Right lobe of liver (tissue), 6 donors: ENCODE data around the gene MYH6. TPM values are rescaled to one million over a fixed set of nuclear protein-coding genes. Genes with fewer than 3 reads are reported as not detected.

Source experiments
- ATAC-seq, 4 donors: fragments of 200-7000 bp; cut with Tn5 transposase; one replicate each; pipeline ENCODE4 v1.9.1; 2020; ENCODE audit warnings: mild to moderate bottlenecking in 4 of 4, moderate library complexity in 4 of 4
- DNase-seq, 3 donors: peaks; one replicate each; pipeline ENCODE4 v3.0.0-alpha.2; 2020
- H3K27ac ChIP-seq, 3 donors: fragments of 200-600 bp; one replicate each; pipeline ENCODE4 v1.8.0; 2022
- H3K27me3 ChIP-seq, 2 donors: fragments of 200-600 bp; one replicate each; pipeline ENCODE4 v1.8.0; 2022
- H3K36me3 ChIP-seq, 4 donors: fragments of 200-600 bp; sonication (generic) in 1 of 4; one replicate each; pipeline versions ENCODE4 v1.5.1 to v1.8.0; 2017 to 2022; ENCODE audit warnings: control low read depth in 1 of 4
- H3K4me1 ChIP-seq, 4 donors: fragments of 200-600 bp; sonication (generic) in 1 of 4; one replicate each; pipeline versions ENCODE4 v1.5.1 to v1.8.0; 2017 to 2022; ENCODE audit warnings: control low read depth in 1 of 4
- H3K4me3 ChIP-seq, 3 donors: fragments of 200-600 bp; one replicate each; pipeline ENCODE4 v1.8.0; 2022
- H3K9me3 ChIP-seq, 4 donors: fragments of 200-600 bp; sonication (generic) in 1 of 4; one replicate each; pipeline versions ENCODE4 v1.5.1 to v1.8.0; 2017 to 2022; ENCODE audit warnings: control low read depth in 1 of 4
- POLR2A ChIP-seq: fragments of 450-650 bp; IDR thresholded peaks from one replicate; pipeline ENCODE4 v1.6.1; 2017; ENCODE audit warnings: antibody characterized with exemption, mild to moderate bottlenecking
- WGBS: methylation state at CpG from one replicate; pipeline ENCODE4 v1.1.6; 2018; ENCODE audit warnings: low coverage, low lambda C conversion rate; ENCODE audit not compliant: insufficient coverage; ENCODE audit errors: missing lambda C conversion rate; 5-methylcytosine and 5-hydroxymethylcytosine counted together
- intact Hi-C, 2 donors: fragments of 100-400 bp; cut with DNase I; formaldehyde crosslinking; loops; one replicate each; pipeline versions ENCODE4 v1.11.2 to v1.14.1; 2022
- total RNA-seq, 6 experiments: library from RNA; depleted of rRNA in 2 of 6; stranded (reverse); fragments of >200 nt in 2 of 6; fragmentation: NEBNext Ultra II Directional in 3 of 6; extraction: Animal tissue kit (Norgen Biotek cat#: 25700) in 3 of 6; gene quantifications; one replicate each; pipeline versions ENCODE4 v1.1.0 to v1.2.4, GENCODE V29; 2016 to 2023
- TF ChIP-seq, protein P1 (sequence below), 4 donors: fragments of 200-600 bp in 3 of 4; fragments of 450-650 bp in 1 of 4; IDR thresholded peaks; one replicate each; pipeline versions ENCODE4 v1.5.1 to v1.8.0; 2016 to 2022; ENCODE audit warnings: antibody characterized with exemption in 4 of 4, mild to moderate bottlenecking in 2 of 4
- donor health status: DM: no; HTN: yes; CAD: no.
- donor health status: DM: no; HTN: no; CAD: no.
- donor health status: DM: no; HTN: no; CAD: no.
- donor health status: DM: no; HTN: yes; CAD: no.
- donor health status: DM: no; HTN: yes; CAD: no.

The MYH6 gene
- total RNA-seq, 6 experiments from 2014 or later: 0.07 to 1.00 (median 0.13) TPM; not detected in 1

DNA sequence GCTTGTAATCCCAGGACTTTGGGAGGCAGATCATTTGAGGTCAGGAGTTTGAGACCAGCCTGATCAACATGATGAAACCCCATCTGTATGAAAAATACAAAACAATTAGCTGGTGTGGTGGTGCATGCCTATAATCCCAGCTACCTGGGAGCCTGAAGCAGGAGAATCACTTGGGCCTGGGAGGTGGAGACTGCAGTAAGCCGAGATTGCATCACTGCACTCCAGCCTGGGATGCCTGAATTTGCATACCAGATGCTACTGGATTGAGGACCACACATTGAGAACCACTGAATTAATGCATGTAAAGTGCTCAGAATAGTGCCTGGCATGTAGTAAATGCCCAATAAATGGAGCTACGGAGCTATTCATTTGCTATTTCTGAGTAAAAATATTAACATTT is 42.3 kb upstream of the MYH6 start:
- Histone ChIP-seq H3K27me3 (peaks cover 0 to 5% of the 10 kb centered on the region in 2 donors), H3K27ac (no peak overlapping the region), H3K9me3 (no peaks in the 10 kb centered on the region), H3K36me3 (no peaks in the 10 kb centered on the region), H3K4me3 (no peak overlapping the region), H3K4me1 (no peaks in the 10 kb centered on the region)
- intact Hi-C loops: no loop called here
- TF ChIP-seq, protein P1, sequence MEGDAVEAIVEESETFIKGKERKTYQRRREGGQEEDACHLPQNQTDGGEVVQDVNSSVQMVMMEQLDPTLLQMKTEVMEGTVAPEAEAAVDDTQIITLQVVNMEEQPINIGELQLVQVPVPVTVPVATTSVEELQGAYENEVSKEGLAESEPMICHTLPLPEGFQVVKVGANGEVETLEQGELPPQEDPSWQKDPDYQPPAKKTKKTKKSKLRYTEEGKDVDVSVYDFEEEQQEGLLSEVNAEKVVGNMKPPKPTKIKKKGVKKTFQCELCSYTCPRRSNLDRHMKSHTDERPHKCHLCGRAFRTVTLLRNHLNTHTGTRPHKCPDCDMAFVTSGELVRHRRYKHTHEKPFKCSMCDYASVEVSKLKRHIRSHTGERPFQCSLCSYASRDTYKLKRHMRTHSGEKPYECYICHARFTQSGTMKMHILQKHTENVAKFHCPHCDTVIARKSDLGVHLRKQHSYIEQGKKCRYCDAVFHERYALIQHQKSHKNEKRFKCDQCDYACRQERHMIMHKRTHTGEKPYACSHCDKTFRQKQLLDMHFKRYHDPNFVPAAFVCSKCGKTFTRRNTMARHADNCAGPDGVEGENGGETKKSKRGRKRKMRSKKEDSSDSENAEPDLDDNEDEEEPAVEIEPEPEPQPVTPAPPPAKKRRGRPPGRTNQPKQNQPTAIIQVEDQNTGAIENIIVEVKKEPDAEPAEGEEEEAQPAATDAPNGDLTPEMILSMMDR (IDR thresholded peaks at IDR 0.05): no peak
- TF ChIP-seq POLR2A: no peak
- WGBS: 50% methylated on average over 2 of the region's 2 CpGs
- no peak for ATAC-seq
- DNase-seq: no peak

DNA sequence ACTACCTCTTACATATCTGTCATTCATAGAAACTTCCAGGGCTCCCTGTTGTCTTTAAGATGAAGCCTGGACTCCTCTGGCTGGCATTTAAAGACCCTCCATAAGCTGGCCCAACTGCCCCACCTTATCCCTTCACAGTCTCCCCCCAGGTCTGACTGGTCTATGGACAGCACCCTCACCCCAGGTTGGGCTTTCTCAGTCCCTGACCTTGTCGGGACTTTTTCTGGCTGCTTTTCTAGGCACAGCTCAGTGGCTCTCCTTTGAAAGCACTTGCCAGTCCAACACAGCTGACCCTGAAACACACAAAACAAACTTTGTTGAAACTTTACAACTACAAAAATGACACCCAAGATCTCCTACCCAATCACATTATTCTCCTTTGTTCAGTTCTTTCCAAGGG is 41.2 kb upstream of the MYH6 start:
- Histone ChIP-seq H3K36me3 (no peaks in the 10 kb centered on the region), H3K27ac (no peak overlapping the region), H3K4me1 (no peaks in the 10 kb centered on the region), H3K9me3 (no peaks in the 10 kb centered on the region), H3K27me3 (peaks cover 0 to 5% of the 10 kb centered on the region in 2 donors), H3K4me3 (no peak overlapping the region)
- intact Hi-C loops: no loop called here
- WGBS: 67% methylated on average over 1 of the region's 1 CpG
- TF ChIP-seq, protein P1 (IDR thresholded peaks at IDR 0.05): no peak
- no peak for TF ChIP-seq POLR2A
- ATAC-seq (no peak), DNase-seq (no peak)

DNA sequence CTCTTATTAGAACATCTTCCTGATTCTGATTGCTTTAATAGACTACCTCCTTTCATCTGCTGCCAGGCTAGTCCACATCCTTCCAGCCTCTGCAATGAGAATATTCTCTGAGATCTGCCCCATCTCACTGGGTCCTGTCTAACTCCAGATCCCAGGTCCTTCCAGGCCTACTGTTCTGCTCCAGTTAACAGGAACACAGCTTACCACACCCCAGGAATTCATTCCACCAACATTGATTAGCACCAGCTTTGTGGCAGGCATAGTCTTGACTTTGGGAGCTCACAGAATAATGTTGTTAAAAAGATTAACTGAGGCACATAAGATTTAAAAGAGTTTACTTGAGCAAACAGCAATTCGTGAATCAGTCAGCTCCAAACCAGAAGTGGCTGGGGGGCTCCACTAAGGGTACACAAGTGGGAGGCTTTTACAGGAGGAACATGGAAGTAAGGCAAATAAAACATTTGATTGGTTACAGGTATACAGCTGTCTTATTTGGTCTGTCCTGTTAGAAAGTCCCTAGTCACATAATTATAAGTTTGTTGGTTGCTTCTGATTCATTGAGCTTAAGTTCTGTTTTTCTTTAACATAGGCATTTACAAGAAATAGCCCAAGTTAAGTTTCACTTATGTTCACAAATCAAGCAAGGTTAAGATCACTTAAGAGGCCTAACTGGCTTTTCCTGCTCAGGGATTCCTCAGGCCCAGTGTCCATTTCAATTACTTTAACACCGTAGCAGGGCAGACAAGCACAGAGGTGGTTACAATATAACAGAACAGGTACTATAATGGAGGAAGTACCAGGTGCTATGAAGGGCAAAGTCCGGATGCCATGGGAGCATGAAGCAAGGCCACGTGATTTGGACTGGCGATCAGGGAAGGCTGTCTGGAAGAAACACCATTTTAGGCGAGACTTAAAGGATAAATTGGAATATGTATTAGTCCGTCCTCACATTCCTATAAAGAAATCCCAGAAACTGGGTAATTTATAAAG is 39.6 kb upstream of the MYH6 start:
- TF ChIP-seq, protein P1 (IDR thresholded peaks at IDR 0.05): no peak
- no peak for TF ChIP-seq POLR2A
- H3K27me3 ChIP-seq: peaks cover 0 to 5% of the 10 kb centered on the region in 2 donors
- DNase-seq (no peak), ATAC-seq (no peak)
- H3K27ac ChIP-seq: no peak overlapping the region
- H3K4me3 ChIP-seq: no peak overlapping the region
- WGBS: 73% methylated on average over 7 of the region's 7 CpGs
- no peaks in the 10 kb centered on the region for H3K4me1 ChIP-seq
- intact Hi-C loops: no loop called here
- no peaks in the 10 kb centered on the region for H3K9me3 ChIP-seq
- H3K36me3 ChIP-seq: no peaks in the 10 kb centered on the region

DNA sequence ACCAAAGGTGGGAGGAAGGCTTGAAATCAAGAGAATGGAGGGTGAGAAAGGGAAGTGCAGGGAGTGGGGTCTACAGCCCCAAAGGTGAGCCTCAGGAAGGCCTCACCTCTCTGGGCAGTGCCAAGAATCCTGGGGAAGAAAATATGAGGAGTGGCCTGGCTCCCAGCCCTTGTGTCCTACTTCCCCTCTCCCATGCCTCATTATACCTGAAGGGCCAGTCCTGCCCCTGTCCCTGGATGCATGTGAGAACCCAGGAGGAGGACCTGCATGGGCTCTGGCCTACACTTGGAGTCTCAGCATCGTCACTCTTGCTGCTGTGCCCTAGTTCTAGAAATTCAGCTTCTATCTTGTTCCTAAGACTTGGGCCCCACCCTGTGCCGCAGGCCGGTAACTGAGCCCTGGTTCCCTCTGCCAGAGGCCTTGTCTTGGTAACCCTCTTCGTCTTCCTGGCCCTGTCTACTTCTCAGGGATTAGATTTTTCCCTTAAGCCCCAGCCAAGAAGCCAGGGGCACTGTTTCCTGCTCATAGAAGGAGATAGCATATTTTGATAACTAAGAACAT is 38.3 kb upstream of the MYH6 start:
- Histone ChIP-seq H3K27me3 (no peaks in the 10 kb centered on the region), H3K9me3 (no peaks in the 10 kb centered on the region), H3K27ac (no peak overlapping the region), H3K4me1 (no peaks in the 10 kb centered on the region), H3K36me3 (no peaks in the 10 kb centered on the region), H3K4me3 (no peak overlapping the region)
- WGBS: 64% methylated on average over 3 of the region's 4 CpGs
- intact Hi-C loops: no loop called here
- TF ChIP-seq, protein P1 (IDR thresholded peaks at IDR 0.05): no peak
- no peak for TF ChIP-seq POLR2A
- ATAC-seq (peak in 1 of 4 donors; percentile 18), DNase-seq (no peak)
